Activated naive CD8-positive, alpha-beta T cell (primary cell): Measurements from ENCODE around the gene EP400.

Experiments used
- H3K27ac Mint-ChIP-seq: one replicate; pipeline ENCODE4 v1.8.0; 2021; ENCODE audit warnings: mixed read lengths
- H3K27me3 Mint-ChIP-seq: one replicate; pipeline ENCODE4 v1.8.0; 2021; ENCODE audit warnings: mixed read lengths
- H3K36me3 Mint-ChIP-seq: one replicate; pipeline ENCODE4 v1.8.0; 2021; ENCODE audit warnings: mixed read lengths
- H3K4me1 Mint-ChIP-seq: one replicate; pipeline ENCODE4 v1.8.0; 2021; ENCODE audit warnings: low read depth, mixed read lengths
- H3K4me3 Mint-ChIP-seq: one replicate; pipeline ENCODE4 v1.8.0; 2021; ENCODE audit warnings: mild to moderate bottlenecking, mixed read lengths
- H3K9me3 Mint-ChIP-seq: one replicate; pipeline ENCODE4 v1.8.0; 2021; ENCODE audit warnings: low read depth, mixed read lengths

The EP400 gene

DNA sequence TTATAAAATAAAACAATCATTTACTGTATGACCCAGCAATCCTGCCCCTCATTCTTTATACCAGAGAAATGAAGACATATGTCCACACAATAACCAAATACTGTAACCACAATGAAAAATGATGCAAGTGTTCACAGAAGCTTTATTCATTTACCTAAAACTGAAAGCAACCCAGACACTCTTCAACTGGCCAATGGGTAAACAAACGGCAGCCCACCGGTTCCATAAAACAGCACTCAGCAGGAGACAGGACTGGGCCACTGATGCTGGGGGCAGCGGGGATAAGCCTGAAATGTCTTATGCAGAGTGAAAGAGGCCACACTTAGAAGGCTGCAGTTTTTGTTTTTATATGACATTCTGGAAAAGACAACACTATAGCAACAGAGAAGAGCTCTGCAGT is 179.3 kb downstream of the EP400 start:
- Mint-ChIP-seq H3K27ac (no peak overlapping the region), H3K27me3 (no peaks in the 10 kb centered on the region), H3K9me3 (peaks cover 4% of the 10 kb centered on the region), H3K36me3 (peaks cover 21% of the 10 kb centered on the region), H3K4me3 (no peak overlapping the region), H3K4me1 (no peaks in the 10 kb centered on the region)

- no peaks in the 10 kb centered on the region for H3K4me1 Mint-ChIP-seq
- H3K27ac Mint-ChIP-seq: no peak overlapping the region
- peaks cover 4% of the 10 kb centered on the region for H3K9me3 Mint-ChIP-seq
- H3K27me3 Mint-ChIP-seq: no peaks in the 10 kb centered on the region
- H3K4me3 Mint-ChIP-seq: no peak overlapping the region
- H3K36me3 Mint-ChIP-seq: peaks cover 17% of the 10 kb centered on the region
Measured at GRCh38 chr12:132130690-132131089, 180.9 kb downstream of the EP400 start.
